Globus pallidus (tissue), 1 donor: ENCODE measurements around the gene SMURF2.

Experiments
- DNase-seq: peaks from one replicate; pipeline ENCODE4 v3.0.0-alpha.2; 2015; ENCODE audit warnings: low spot score

Gene SMURF2

DNA sequence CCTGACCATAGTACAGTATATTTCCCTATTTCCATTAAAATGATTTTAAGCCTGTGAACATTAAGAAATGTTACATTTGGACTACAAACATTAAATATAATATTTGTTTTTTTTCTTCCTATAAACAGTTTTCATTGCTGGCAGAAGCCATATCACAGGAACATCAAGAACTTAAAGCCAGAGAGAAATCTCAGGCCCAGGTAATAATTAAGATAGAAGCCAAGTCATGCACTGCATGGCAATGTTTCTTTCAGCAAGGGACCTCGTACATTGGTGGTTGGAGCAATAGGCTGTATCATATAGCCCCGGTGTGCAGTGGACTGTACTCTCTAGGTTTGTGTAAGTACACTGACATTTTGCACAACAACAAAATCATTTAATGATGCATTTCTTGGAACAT lies 125.2 kb downstream of the SMURF2 start:
- no peak for DNase-seq

- no peak for DNase-seq
Observed at GRCh38 chr17:64535357-64535756, 126.8 kb downstream of the SMURF2 start.

DNA sequence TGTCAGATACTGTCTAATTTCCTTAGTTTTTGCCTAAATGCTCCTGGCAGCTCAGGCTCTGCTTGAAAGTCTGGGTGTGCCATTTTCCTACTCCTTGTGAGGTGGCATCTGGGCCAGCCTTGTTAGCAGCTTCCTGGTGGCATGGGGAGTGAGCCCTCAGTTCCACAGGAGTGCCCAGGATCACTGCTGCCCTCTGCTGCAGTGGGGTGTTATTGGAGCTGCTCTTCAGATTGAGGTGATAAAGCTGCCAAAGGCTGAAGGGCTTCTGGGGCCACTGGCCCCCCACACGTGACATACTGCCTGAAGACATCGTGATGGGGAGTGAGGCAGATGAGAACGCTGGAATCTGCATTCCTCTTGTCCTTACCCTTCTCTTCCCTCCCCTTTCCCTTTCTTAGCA lies 127.9 kb downstream of the SMURF2 start:
- no peak for DNase-seq

GRCh38 chr17:64533784-64534183 lies 128.3 kb downstream of the SMURF2 start:
- no peak for DNase-seq

DNA sequence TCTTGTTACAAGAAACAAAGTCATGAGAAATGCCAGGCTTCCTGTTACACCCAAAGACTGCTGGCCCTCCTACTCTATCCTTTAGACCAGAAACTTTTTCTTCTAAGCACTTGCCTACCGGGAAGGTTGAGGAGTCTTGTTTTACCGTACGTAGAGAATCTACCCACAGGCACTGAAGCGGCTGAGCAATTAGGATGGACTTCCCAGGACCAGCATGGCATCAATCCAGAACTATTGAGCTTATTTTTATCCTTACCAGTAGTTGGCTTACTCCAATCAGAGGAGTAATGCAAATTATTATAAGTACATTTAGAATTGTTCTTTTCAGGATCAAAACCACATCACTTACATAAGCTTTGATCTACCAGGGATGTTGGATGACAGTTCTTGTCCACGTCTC lies 129.7 kb downstream of the SMURF2 start:
- no peak for DNase-seq

GRCh38 chr17:64531955-64532371 lies 130.1 kb downstream of the SMURF2 start:
- DNase-seq = no peak

DNA sequence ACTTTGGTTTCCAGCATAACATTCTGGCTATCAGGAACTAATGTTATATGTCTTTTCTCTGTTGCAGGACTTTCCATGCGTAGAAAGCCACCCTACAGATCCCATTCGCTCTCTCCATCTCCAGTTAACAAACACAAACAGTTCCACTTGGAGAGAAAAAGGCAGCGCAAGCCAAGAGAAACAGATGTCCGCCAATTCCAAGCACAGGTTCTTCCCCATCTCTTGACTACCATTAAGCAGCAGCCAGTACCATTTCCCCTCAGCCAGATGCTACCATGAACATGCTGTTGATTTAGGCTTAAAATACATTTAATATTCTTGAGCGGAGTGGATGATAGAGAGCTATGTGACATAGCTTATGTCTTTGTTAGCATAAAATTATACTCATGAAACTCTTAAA lies 132.9 kb downstream of the SMURF2 start:
- DNase-seq = no peak

- no peak for DNase-seq
Observed at GRCh38 chr17:64527914-64528313, 134.2 kb downstream of the SMURF2 start.

- DNase-seq = no peak
Observed at GRCh38 chr17:64520359-64520758, 141.7 kb downstream of the SMURF2 start.

- DNase-seq = no peak
Observed at GRCh38 chr17:64519601-64520000, 142.5 kb downstream of the SMURF2 start.

GRCh38 chr17:64515829-64516228 lies 146.3 kb downstream of the SMURF2 start:
- DNase-seq = no peak

GRCh38 chr17:64515419-64515818 lies 146.7 kb downstream of the SMURF2 start:
- no peak for DNase-seq

- DNase-seq = no peak
Observed at GRCh38 chr17:64509179-64509578, 152.9 kb downstream of the SMURF2 start.

DNA sequence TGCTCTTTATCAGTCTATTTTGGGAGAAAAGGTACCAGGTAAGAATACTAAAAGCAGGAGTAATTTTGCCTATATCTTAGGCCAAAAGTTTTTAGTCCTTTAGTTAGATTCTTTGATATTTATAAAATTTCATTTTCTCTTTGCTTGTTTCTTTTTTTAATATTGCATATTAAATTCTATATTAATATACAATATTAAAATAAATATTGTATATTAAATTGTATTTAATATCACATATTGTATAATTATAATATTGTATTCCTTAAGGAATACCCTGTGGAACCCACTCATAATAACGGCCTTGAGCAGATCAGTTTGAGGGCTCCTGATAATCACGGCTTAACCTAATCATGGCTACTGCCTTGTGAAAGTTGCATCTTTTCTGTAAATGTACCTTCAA lies 153.4 kb downstream of the SMURF2 start:
- no peak for DNase-seq

DNA sequence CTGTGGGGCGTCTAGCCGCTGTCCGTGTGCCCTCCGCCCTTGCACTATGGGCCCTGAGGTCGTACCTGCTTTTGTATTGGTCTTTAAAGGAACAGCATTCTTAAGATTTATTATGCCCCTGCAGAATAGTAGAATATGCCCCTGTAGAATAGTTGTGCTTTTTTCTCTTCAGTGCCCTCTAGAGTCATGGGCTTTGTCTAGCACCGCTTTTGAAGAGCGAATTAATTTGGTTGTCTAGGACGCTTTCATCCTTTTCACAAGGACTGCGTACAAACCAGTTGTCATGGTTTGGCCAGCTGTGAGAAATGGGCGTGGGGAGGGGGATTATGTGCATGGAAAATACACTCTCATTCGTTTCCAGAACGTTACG lies 154.7 kb downstream of the SMURF2 start:
- DNase-seq = peak; percentile 72

- DNase-seq = peak; percentile 93
Observed at GRCh38 chr17:64506576-64507412, 155.3 kb downstream of the SMURF2 start, which contains the start of gene CEP95. TSS of gene CEP95 (plus strand) at chr17:64506977. CDS start at chr17:64507098, 121 bp downstream.

GRCh38 chr17:64506201-64506575 lies 155.9 kb downstream of the SMURF2 start, which contains the start of gene DDX5:
TSS of gene DDX5 (minus strand) at chr17:64506289. CDS start at chr17:64506119, 170 bp downstream.
- peak; percentile 94 for DNase-seq

DNA sequence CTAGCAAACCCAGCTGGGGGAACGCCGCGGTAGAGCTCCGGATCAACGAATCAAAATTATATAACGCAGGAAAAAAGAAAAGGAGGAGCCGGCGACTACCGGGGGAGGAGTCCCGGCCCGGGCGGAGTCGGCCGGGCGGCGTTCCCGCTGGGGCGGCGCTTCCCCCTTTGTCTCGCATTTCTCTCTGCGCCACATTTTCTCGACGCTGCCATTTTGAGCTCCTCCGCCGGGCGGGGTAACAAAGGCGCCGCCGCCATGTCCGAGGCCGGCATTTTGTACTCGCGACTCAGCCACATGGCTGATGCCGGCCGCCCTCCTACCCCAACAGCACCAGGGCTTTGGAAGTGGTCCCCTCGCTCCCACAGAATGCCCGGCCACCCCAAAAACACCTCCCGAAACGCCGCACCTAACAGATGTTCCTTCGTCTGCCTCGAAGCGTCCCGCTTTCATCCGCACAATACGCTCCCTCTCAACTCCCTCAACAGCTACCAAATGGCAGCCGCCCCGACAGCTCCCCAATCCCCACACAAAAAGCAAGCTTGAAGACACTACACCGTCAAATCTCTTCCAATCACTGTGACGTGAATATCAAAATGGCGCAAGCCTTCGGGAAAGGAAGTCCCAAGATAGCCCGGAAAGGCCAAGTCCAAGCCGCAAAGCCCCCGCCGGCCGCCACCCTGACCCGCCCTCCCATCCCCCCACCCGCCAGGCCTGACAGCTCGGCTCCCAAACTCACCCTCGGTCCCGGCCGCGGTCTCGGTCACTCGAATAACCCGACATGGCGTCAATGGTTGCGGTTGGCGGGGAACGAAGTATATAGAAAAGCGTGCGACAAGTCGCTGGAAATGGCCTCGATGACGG lies 156.5 kb downstream of the SMURF2 start:
- DNase-seq = peak; percentile 88

DNA sequence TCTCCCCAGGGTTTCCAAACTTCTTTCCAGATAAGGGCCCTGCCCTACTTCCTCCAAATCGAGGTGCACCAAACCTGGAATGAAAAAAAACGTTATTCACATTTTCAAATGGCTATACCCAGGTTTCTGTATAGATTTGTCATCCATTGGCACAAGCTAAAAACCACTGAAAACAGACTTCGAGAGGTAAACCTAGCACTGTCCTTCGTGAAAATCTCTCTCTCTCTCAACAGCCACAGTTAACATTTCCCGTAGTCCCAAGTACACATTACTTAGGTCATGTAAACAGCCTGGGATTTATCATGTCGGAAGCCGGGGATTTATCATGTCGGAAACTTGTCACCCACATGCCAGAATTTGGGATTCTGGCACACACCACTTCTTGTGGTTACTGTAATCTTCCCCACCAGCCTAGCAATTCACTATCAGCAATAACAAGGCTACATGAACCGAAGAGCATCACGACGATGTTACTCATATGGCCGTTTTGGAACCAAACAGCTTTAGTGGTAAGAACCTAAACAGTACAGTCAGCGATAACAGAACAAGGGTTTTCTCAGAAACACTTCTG lies 157.3 kb downstream of the SMURF2 start:
- DNase-seq = no peak

- DNase-seq = no peak
Observed at GRCh38 chr17:64503821-64504768, 158.0 kb downstream of the SMURF2 start.

GRCh38 chr17:64503341-64503740 lies 158.8 kb downstream of the SMURF2 start:
- no peak for DNase-seq
